Kasumi-1 (cell line): Measurements from ENCODE around the gene CCR2.
"Not testable (repeated sequence)": the region's sequence is repeated elsewhere in the genome, so short reads cannot be mapped to it uniquely, and the experiment has no call there.

Source experiments
- DNase-seq, 2 experiments: peaks; one replicate each; lab custom pipeline; 2025; lab: John Stamatoyannopoulos, UW

CCR2 gene

GRCh38 chr3:46378426-46378942 is 24.6 kb downstream of the CCR2 start:
- DNase-seq, result peak; percentile 60 to 74

DNA sequence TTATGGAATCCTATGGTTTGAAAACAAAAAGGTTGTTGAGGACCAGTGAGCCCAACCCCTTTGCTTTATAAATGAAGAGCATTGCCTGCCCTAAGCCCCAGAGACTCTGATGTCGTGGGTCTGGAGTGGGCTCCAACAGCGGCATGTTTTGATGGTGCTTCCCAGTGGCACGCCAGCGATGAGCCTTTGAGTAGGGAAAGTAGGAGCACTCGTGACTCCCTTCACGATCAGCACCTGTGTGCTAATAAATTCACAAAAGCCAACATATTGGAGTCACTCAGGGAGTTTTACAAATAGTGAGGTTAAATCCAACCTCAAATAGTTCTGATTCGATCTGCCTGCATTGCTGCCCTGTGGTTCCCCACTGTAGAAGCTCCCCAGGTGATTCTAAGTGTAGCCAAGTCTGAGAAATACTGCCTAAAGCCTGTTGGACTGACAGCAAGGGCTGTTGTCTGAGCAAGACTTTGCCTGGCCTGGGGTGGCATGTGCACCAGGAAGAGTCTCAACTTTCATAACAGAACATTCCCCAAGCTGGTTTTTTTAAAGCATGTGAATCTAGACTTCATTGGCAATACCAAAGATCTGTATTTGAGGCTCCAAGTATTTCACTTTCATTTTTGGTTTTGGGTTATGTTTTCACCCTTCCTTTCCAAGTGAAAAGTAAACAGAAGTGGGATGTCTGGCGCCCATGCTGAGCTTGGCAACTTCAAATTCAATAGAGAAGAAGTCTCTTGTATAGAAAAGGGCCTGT is 26.7 kb downstream of the CCR2 start:
- DNase-seq, result no peak

GRCh38 chr3:46381625-46382024 is 27.7 kb downstream of the CCR2 start:
- no peak for DNase-seq

GRCh38 chr3:46383211-46383950 is 29.5 kb downstream of the CCR2 start:
- DNase-seq, result no peak

- peak in 1 of 2 experiments; percentile 17 for DNase-seq
Observed at GRCh38 chr3:46383951-46384330, 30.0 kb downstream of the CCR2 start.

- DNase-seq, result no peak
Observed at GRCh38 chr3:46386205-46386604, 32.3 kb downstream of the CCR2 start.

GRCh38 chr3:46388847-46389246 is 34.9 kb downstream of the CCR2 start:
- not testable (repeated sequence) for DNase-seq

DNA sequence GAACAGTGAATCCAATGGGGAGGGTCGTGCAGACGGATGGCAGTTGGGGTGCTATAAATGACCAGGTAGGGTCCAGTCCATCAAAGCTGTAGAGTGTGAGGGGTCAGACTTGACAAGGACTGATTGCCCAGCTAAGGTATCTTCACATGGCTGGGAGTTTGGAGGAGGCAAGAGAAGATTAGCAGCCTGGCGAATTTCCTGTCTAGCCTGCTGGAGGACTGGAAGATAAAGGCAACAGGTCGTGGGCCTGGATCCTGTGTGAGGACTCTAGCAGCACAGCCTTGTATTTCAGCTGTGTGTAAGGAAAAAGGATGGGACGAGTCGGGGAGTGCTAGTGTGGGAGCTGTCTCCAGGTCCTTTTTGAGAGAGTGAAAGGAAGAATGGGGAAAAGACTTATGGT is 35.4 kb downstream of the CCR2 start:
- no peak for DNase-seq

- not testable (repeated sequence) for DNase-seq
Observed at GRCh38 chr3:46391526-46391925, 37.6 kb downstream of the CCR2 start.

GRCh38 chr3:46393011-46393410 is 39.1 kb downstream of the CCR2 start:
- DNase-seq, result no peak

- DNase-seq, result no peak
Observed at GRCh38 chr3:46393554-46394434, 39.9 kb downstream of the CCR2 start.

DNA sequence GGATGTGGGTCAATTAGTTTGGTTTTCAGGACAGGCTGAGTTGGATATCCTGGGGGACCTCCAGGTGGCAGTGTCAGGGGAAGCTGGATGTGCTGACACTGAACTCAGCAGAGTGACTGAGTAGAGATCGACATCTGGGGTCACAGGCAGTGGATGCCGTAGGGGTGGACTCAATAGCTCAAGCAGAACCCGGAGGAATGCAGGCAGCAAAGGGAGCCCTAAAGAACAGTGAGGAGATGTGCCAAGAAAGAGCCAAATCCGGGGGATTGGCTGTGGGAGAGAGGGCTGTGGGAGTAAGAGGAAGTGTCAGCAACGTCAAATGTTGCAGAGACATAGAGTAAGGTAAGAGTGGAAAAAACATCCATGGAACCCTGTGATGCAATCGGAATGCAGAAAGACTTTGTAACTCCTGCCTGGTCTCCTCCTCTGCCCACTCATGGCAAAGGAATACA is 41.3 kb downstream of the CCR2 start:
- peak in 1 of 2 experiments; percentile 20 for DNase-seq

- no peak for DNase-seq
Observed at GRCh38 chr3:46395766-46396530, 42.0 kb downstream of the CCR2 start.

DNA sequence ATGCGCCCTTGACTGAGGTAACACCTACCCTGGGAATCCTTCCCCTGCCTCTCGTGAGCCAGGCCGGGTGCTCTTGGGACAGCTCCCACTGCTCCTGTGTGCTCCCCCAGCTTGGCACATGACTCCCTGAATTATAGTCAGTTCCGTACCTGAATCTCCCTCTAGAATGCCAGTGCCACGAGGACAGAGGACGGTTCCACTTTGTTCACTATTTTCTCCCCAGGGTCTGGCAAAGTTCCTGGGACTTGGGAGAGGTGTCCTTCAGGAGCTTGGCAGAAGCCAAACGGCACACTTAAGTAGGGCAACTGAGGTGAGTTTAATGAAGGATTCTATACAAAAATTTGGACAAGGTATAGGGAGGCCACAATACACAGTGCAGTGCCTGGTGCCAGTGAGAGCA is 43.2 kb downstream of the CCR2 start:
- DNase-seq, result no peak

- DNase-seq, result no peak
Observed at GRCh38 chr3:46398186-46398955, 44.5 kb downstream of the CCR2 start.

- DNase-seq, result no peak
Observed at GRCh38 chr3:46399098-46399497, 45.2 kb downstream of the CCR2 start.

DNA sequence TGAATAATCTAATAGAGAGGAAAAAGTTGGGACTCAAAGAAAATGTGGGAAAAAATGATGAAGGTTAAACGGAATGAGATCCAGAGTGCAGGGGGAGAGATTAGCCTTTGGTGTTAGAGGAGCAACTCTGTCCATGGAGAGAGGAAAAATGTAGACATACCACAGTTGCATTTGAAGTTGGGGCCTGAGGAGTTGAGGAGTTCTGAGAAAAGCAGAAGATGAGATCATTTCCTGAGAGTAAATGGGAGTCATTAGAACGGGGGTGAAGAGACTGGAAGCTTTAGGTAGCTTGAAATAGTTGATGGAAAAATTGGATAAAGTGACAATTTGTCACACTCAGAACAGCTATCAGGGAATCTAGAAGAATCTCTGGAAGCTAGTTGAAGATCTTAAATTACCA is 45.6 kb downstream of the CCR2 start:
- DNase-seq, result no peak

DNA sequence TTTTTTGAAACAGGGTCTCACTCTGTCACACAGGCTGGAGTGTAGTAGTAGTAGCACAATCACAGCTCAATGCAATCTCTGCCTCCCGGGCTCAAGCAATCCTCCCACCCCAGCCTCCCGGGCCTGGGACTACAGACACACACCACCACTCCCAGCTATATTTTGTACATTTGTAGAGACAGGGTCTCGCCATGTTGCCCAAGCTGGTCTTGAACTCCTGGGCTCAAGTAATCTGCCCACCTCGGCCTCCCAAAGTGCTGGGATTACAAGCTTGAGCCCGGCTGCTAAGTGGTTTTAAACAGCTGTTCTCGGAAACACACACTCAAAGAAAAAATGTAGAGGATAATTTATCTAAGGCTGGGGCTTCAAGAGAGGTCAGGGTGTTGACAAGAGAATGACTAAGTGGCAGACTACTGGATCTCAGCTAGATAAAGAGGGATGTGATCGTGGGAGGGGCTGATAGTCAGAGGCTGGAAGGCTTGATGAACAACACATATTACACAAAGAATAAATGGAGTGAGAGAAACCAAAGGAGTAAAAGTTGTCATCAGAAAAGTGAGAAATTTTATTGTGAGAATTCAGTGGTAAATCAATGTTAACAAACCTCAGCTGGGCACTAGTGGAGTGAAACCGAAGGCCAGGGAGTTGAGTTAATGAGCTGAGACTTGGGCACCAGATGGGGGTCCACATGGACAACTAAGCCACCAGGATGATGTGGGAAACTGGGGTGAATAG is 46.3 kb downstream of the CCR2 start:
- no peak for DNase-seq

GRCh38 chr3:46400846-46401245 is 46.9 kb downstream of the CCR2 start:
- no peak for DNase-seq

DNA sequence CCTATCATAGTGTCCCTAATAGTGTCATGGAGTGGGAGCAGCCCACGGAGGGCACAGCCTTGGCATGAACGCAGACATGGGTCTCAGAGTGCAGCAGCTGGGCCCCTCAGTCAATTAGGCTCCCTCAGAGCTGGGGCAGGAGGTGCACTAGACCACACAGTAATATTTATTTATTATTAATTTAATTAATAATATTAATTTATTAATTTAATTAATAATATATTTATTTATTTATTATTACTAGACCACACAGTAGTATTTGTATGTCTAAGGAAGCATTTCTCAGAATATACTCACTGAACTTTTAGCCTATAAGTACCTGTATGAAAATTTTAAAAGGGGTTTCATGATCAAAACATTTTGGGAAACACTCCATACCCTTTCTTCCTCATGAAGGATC is 47.7 kb downstream of the CCR2 start:
- DNase-seq, result no peak
